Type B pancreatic cell (in vitro differentiated cells): Measurements from ENCODE around the gene SCAI. TPM values are rescaled to one million over a fixed set of nuclear protein-coding genes. Genes with fewer than 3 reads are reported as not detected.

Experiments
- DNase-seq: peaks from one replicate; pipeline ENCODE4 v3.0.0; 2021; ENCODE audit warnings: mixed read lengths; ENCODE audit not compliant: unreplicated experiment; ENCODE audit errors: extremely low spot score
- H3K27ac Mint-ChIP-seq: 2 replicates; pipeline ENCODE4 v1.8.0; 2021; ENCODE audit warnings: mild to moderate bottlenecking, mixed read lengths
- H3K27me3 Mint-ChIP-seq: 2 replicates; pipeline ENCODE4 v1.8.0; 2021; ENCODE audit warnings: mixed read lengths
- H3K36me3 Mint-ChIP-seq: 2 replicates; pipeline ENCODE4 v1.8.0; 2021; ENCODE audit warnings: mixed read lengths
- H3K4me1 Mint-ChIP-seq: one replicate; pipeline ENCODE4 v1.8.0; 2021; ENCODE audit warnings: mixed read lengths; ENCODE audit not compliant: unreplicated experiment
- H3K4me3 Mint-ChIP-seq: 2 replicates; pipeline ENCODE4 v1.8.0; 2021; ENCODE audit warnings: mild to moderate bottlenecking, mixed read lengths
- H3K9me3 Mint-ChIP-seq: 2 replicates; pipeline ENCODE4 v1.8.0; 2021; ENCODE audit warnings: mixed read lengths
- total RNA-seq: library from RNA; stranded (reverse); gene quantifications from 2 replicates; pipeline ENCODE4 v1.2.1, GENCODE V29; 2021; ENCODE audit warnings: low replicate concordance
- TF ChIP-seq, protein P1 (sequence below): fragments of 200-600 bp; sonication (generic); conservative IDR thresholded peaks from 2 replicates; pipeline ENCODE4 v1.5.0; 2021; ENCODE audit warnings: antibody characterized with exemption, mild to moderate bottlenecking

SCAI gene
- total RNA-seq, 1 donor from 2014 or later = 12.8 TPM

DNA sequence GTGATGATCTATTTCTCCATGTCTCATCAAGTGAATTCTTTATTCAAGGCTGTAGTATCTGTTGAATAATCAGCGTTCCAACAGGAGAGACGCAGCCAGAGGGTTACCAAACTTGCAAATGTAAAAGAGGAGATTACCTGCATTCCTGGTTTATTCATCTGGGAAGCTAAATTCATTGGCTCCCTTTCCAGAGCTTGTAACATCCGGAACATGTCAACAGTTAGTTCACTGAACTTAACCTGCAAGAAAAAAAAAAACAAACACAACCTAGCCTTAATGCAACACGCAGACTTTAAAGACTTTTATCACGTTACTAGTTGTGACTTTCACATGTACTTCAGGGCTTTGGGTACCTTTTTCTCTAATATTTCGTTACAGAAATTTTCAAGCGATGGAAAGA lies 140.0 kb downstream of the SCAI start:
- H3K27ac Mint-ChIP-seq = no peak overlapping the region

DNA sequence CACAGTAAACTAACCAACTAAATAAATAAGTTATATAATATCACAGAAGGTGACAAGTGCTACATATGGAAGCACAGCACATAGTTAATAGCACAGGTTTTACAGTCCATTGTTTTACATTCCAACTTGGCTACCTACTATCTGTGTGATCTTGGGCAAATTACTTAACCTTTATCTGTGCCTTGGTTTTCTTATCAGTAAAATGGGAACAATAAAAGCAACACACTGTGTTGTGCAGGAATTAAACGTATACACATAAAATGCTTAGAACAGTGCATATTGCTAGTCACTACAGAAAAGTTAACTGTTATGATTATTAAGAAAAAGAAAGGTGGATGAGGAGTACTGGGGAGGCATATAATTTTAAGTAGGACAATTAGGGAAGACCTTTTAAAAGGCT lies 159.6 kb downstream of the SCAI start:
- no peaks in the 10 kb centered on the region for H3K4me1 Mint-ChIP-seq
- TF ChIP-seq, protein P1, sequence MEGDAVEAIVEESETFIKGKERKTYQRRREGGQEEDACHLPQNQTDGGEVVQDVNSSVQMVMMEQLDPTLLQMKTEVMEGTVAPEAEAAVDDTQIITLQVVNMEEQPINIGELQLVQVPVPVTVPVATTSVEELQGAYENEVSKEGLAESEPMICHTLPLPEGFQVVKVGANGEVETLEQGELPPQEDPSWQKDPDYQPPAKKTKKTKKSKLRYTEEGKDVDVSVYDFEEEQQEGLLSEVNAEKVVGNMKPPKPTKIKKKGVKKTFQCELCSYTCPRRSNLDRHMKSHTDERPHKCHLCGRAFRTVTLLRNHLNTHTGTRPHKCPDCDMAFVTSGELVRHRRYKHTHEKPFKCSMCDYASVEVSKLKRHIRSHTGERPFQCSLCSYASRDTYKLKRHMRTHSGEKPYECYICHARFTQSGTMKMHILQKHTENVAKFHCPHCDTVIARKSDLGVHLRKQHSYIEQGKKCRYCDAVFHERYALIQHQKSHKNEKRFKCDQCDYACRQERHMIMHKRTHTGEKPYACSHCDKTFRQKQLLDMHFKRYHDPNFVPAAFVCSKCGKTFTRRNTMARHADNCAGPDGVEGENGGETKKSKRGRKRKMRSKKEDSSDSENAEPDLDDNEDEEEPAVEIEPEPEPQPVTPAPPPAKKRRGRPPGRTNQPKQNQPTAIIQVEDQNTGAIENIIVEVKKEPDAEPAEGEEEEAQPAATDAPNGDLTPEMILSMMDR = no peak
- DNase-seq = no peak
- H3K27ac Mint-ChIP-seq = no peak overlapping the region
- H3K27me3 Mint-ChIP-seq = no peaks in the 10 kb centered on the region
- no peak overlapping the region for H3K4me3 Mint-ChIP-seq
- peaks cover 11% of the 10 kb centered on the region for H3K36me3 Mint-ChIP-seq
- H3K9me3 Mint-ChIP-seq = no peaks in the 10 kb centered on the region

More for the DNA sequence above, 140.0 kb downstream of the SCAI start:
- Mint-ChIP-seq H3K36me3 (peaks cover 4% of the 10 kb centered on the region), H3K4me3 (no peak overlapping the region), H3K27me3 (no peaks in the 10 kb centered on the region), H3K9me3 (no peaks in the 10 kb centered on the region), H3K4me1 (no peaks in the 10 kb centered on the region)
- no peak for DNase-seq
- TF ChIP-seq, protein P1 = no peak

DNA sequence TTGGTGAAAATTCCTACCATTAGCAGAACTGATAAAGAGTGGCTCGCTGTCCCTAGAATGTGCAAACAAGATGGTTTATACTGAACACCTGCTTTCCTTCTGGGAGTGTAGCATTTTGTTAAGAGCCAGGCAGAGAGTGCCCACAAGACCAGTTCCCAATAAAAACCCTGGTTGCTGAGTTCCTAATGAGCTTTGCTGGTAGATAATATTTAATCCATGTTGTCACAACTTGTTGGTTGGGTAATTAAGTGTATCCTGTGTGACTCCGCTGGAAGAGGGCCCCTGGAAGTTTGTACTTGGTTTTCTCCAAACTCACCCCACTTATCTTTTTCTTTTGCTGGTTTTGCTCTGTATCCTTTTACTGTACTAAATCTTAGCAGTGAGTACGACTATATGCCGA lies 162.9 kb downstream of the SCAI start:
- Mint-ChIP-seq H3K9me3 (no peaks in the 10 kb centered on the region), H3K4me3 (no peak overlapping the region), H3K4me1 (no peaks in the 10 kb centered on the region), H3K36me3 (peaks cover 6% of the 10 kb centered on the region), H3K27me3 (no peaks in the 10 kb centered on the region), H3K27ac (no peak overlapping the region)
- no peak for DNase-seq
- TF ChIP-seq, protein P1 = no peak

DNA sequence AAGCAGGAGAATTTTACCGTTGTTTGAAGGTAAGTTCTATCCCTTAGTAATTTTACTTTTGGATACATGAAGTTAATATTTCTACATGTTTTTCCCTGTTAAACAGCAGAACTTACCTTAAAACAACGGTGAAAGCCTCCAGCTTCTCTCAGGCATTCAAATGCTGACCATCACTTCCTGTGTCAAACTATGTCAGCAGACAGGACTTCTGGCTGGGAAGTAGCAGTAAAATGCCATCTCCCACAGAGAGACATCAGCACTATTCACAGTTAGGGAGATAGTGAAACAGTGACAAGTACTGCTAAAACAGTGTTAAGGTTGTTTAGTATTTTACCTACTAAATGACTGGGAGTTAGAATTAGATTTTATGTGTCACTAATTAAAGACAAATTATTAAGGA lies 168.2 kb downstream of the SCAI start:
- Mint-ChIP-seq H3K27me3 (no peaks in the 10 kb centered on the region), H3K9me3 (no peaks in the 10 kb centered on the region), H3K36me3 (peaks cover 8% of the 10 kb centered on the region), H3K27ac (no peak overlapping the region), H3K4me3 (no peak overlapping the region), H3K4me1 (no peaks in the 10 kb centered on the region)
- no peak for DNase-seq
- TF ChIP-seq, protein P1 = no peak

DNA sequence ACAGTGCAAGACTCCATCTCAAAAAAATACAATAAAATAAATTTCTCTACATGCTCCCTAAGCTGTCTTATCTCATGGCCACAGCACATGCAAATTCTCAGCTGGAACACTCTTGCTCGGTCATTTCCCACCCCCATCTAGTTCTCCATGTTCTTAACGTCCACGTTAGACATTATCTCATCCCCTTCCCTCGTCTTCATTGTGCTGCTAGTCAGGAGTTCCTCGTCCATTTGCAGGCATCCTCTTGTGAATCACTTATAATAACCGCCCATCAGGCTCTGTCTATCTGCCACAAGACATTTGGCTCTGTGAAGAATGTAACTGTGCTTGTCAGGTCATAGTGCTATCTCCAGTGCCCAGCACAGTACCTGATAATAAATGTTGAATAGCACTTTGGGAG lies 169.5 kb downstream of the SCAI start:
- Mint-ChIP-seq H3K4me1 (no peaks in the 10 kb centered on the region), H3K9me3 (no peaks in the 10 kb centered on the region), H3K27me3 (no peaks in the 10 kb centered on the region), H3K4me3 (no peak overlapping the region), H3K27ac (no peak overlapping the region), H3K36me3 (peaks cover 8% of the 10 kb centered on the region)
- DNase-seq = no peak
- TF ChIP-seq, protein P1 = no peak

DNA sequence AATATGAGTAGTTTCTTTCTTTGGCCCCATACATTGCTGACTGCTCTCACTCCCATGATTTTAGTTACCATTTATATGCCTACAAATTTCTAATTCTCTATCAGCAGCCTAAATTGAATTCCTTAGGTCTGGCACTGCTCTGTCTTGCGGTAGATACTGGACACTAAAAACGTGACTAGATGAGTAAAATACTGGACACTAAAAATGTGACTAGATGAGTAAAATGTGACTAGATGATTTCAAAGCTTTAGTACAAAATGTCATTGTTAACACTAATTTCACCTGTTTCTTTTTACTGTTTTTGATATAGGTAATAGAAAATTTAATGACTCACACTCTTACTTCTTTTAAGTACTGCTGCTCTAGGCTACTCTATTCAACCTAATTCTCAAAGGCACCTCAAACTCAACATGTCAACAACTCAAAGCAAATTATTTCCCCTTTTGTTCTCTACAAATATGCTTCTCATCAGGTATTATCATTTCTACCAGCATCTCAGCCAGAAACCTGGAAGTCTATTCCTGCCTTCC lies 171.0 kb downstream of the SCAI start:
- TF ChIP-seq, protein P1 = no peak
- Mint-ChIP-seq H3K27me3 (no peaks in the 10 kb centered on the region), H3K36me3 (peaks cover 12% of the 10 kb centered on the region), H3K4me3 (no peak overlapping the region), H3K9me3 (no peaks in the 10 kb centered on the region), H3K4me1 (no peaks in the 10 kb centered on the region), H3K27ac (no peak overlapping the region)
- no peak for DNase-seq
